T-cell (primary cell): ENCODE results near the gene KRT15. TPM values are rescaled to one million over a fixed set of nuclear protein-coding genes. Genes with fewer than 3 reads are reported as not detected.
A peak's percentile ranks its signal among the peaks of the same experiment; 100 is the strongest.

Source experiments
- ATAC-seq, 4 experiments: fragments of 200-7000 bp in 3 of 4; fragments of 150-1000 bp in 1 of 4; cut with Tn5 transposase; replicated peaks in 1 of 4; 1 replicate in 3 of 4; 2 replicates in 1 of 4; pipeline ENCODE4 v1.10.0; 2021; ENCODE audit warnings: moderate library complexity in 3 of 4, mild to moderate bottlenecking in 2 of 4, moderate number of reproducible peaks in 1 of 4
- CTCF ChIA-PET, 2 donors: fragments of 300-600 bp; sonication (Branson Sonifier 250); formaldehyde crosslinking; loops; one replicate each; lab custom pipeline; 2022; ENCODE audit warnings: antibody characterized with exemption in 2 of 2; lab: Charles Lee
- POLR2A ChIA-PET, 2 donors: fragments of 300-600 bp; sonication (Branson Sonifier 250); formaldehyde crosslinking; loops; one replicate each; lab custom pipeline; 2022; ENCODE audit warnings: antibody characterized with exemption in 2 of 2; lab: Charles Lee
- DNase-seq, 35 experiments: peaks; one replicate each; pipeline versions ENCODE4 v3.0.0 to v3.0.0-alpha.2; 2013 to 2023
- H3K27ac ChIP-seq: one replicate; pipeline ENCODE4 v1.5.1; 2013; ENCODE audit warnings: low read length
- H3K27me3 ChIP-seq, 2 experiments: replicated peaks in 1 of 2; 1 replicate in 1 of 2; 2 replicates in 1 of 2; pipeline versions ENCODE4 v1.6.1 to v1.7.0; 2013; ENCODE audit warnings: low read length in 1 of 2, mixed read lengths in 1 of 2; ENCODE audit not compliant: control insufficient read depth in 2 of 2, insufficient read depth in 2 of 2; ENCODE audit errors: extremely low read depth in 1 of 2
- H3K36me3 ChIP-seq, 2 donors: 1 replicate in 1 of 2; 2 replicates in 1 of 2; pipeline versions ENCODE4 v1.6.1 to v1.7.0; 2013; ENCODE audit warnings: low read length in 1 of 2; ENCODE audit not compliant: control insufficient read depth in 2 of 2, insufficient read depth in 1 of 2; ENCODE audit errors: extremely low read depth in 1 of 2
- H3K4me1 ChIP-seq, 2 experiments: 1 replicate in 1 of 2; 2 replicates in 1 of 2; pipeline versions ENCODE4 v1.6.1 to v1.7.0; 2013; ENCODE audit warnings: low read length in 2 of 2, mixed read lengths in 1 of 2; ENCODE audit not compliant: insufficient read depth in 2 of 2, control insufficient read depth in 1 of 2; ENCODE audit errors: extremely low read depth in 1 of 2
- H3K4me3 ChIP-seq, 2 donors: 1 replicate in 1 of 2; 2 replicates in 1 of 2; pipeline versions ENCODE4 v1.5.1 to v1.7.0; 2013; ENCODE audit warnings: mild to moderate bottlenecking in 2 of 2, low read length in 1 of 2, moderate library complexity in 1 of 2; ENCODE audit not compliant: control insufficient read depth in 1 of 2; ENCODE audit errors: extremely low read depth in 1 of 2
- H3K9me3 ChIP-seq: 2 replicates; pipeline ENCODE4 v1.7.0; 2013
- H3K27ac Mint-ChIP-seq, 2 donors: one replicate each; pipeline ENCODE4 v1.8.0; 2020 to 2021; ENCODE audit warnings: mild to moderate bottlenecking in 2 of 2, mixed read lengths in 2 of 2
- H3K27me3 Mint-ChIP-seq, 2 donors: one replicate each; pipeline ENCODE4 v1.8.0; 2021 to 2022; ENCODE audit warnings: mixed read lengths in 2 of 2
- H3K36me3 Mint-ChIP-seq: one replicate; pipeline ENCODE4 v1.8.0; 2021; ENCODE audit warnings: mixed read lengths
- H3K4me1 Mint-ChIP-seq, 3 donors: one replicate each; pipeline ENCODE4 v1.8.0; 2020 to 2022; ENCODE audit warnings: mixed read lengths in 3 of 3, mild to moderate bottlenecking in 1 of 3
- H3K4me3 Mint-ChIP-seq, 3 donors: one replicate each; pipeline ENCODE4 v1.8.0; 2020 to 2022; ENCODE audit warnings: mild to moderate bottlenecking in 3 of 3, mixed read lengths in 3 of 3, moderate library complexity in 3 of 3
- H3K9me3 Mint-ChIP-seq, 3 donors: one replicate each; pipeline ENCODE4 v1.8.0; 2020 to 2022; ENCODE audit warnings: mixed read lengths in 3 of 3
- WGBS: methylation state at CpG from one replicate; pipeline ENCODE4 v1.1.5; 2013; ENCODE audit warnings: missing lambda C conversion rate; ENCODE audit not compliant: insufficient coverage; 5-methylcytosine and 5-hydroxymethylcytosine counted together
- total RNA-seq, 35 experiments: library from RNA in 6 of 35; stranded (reverse) in 6 of 35; fragments of 120-200 nt in 1 of 35; gene quantifications; one replicate each; pipeline versions ENCODE4 v1.2.1 to v1.2.4 and lab custom pipeline; 2013 to 2026

Gene KRT15
- total RNA-seq, 5 donors from 2014 or later (not counting 1 experiment from before 2014, with no cell fraction given) = 0.18 to 0.63 TPM; not detected in 3

- CTCF ChIA-PET = no interaction called here
- POLR2A ChIA-PET = no interaction called here
- H3K27ac Mint-ChIP-seq = no peak overlapping the region
- peaks cover 4 to 5% of the 10 kb centered on the region in 2 donors for H3K27me3 Mint-ChIP-seq
- H3K36me3 Mint-ChIP-seq = no peaks in the 10 kb centered on the region
- ATAC-seq (no peak), DNase-seq (no peak)
- Histone ChIP-seq H3K4me3 (no peak overlapping the region), H3K27me3 (peaks cover 0 to 53% of the 10 kb centered on the region in 2 experiments), H3K4me1 (no peaks in the 10 kb centered on the region), H3K9me3 (no peaks in the 10 kb centered on the region), H3K36me3 (no peaks in the 10 kb centered on the region), H3K27ac (no peak overlapping the region)
- H3K4me3 Mint-ChIP-seq = no peak overlapping the region
- 63% methylated on average over 9 of the region's 11 CpGs for WGBS
- H3K4me1 Mint-ChIP-seq = no peaks in the 10 kb centered on the region
- H3K9me3 Mint-ChIP-seq = no peaks in the 10 kb centered on the region
Observed at GRCh38 chr17:41519501-41520224, 973 bp upstream of the KRT15 start.

- peaks cover 0 to 42% of the 10 kb centered on the region in 2 experiments for H3K27me3 ChIP-seq
- no peaks in the 10 kb centered on the region for H3K36me3 Mint-ChIP-seq
- H3K4me3 Mint-ChIP-seq = no peak overlapping the region
- no peaks in the 10 kb centered on the region for H3K9me3 Mint-ChIP-seq
- H3K27ac Mint-ChIP-seq = no peak overlapping the region
- no peaks in the 10 kb centered on the region for H3K9me3 ChIP-seq
- DNase-seq (no peak), ATAC-seq (no peak)
- H3K4me3 ChIP-seq = no peak overlapping the region
- ChIA-PET CTCF (no interaction called here), POLR2A (no interaction called here)
- H3K27ac ChIP-seq = no peak overlapping the region
- 78% methylated on average over 2 of the region's 3 CpGs for WGBS
- no peaks in the 10 kb centered on the region for H3K36me3 ChIP-seq
- no peaks in the 10 kb centered on the region for H3K4me1 Mint-ChIP-seq
- no peaks in the 10 kb centered on the region for H3K4me1 ChIP-seq
- H3K27me3 Mint-ChIP-seq = peaks cover 4 to 5% of the 10 kb centered on the region in 2 donors
Observed at GRCh38 chr17:41518031-41518430, 659 bp downstream of the KRT15 start.

- Histone ChIP-seq H3K27me3 (peaks cover 0 to 33% of the 10 kb centered on the region in 2 experiments), H3K4me1 (no peaks in the 10 kb centered on the region), H3K27ac (no peak overlapping the region), H3K4me3 (no peak overlapping the region), H3K36me3 (no peaks in the 10 kb centered on the region), H3K9me3 (no peaks in the 10 kb centered on the region)
- ATAC-seq (no peak), DNase-seq (no peak)
- 93% methylated on average over 12 of the region's 14 CpGs for WGBS
- H3K36me3 Mint-ChIP-seq = no peaks in the 10 kb centered on the region
- H3K27me3 Mint-ChIP-seq = peaks cover 4 to 8% of the 10 kb centered on the region in 2 donors
- H3K4me3 Mint-ChIP-seq = no peak overlapping the region
- H3K27ac Mint-ChIP-seq = no peak overlapping the region
- ChIA-PET POLR2A (no interaction called here), CTCF (no interaction called here)
- no peaks in the 10 kb centered on the region for H3K9me3 Mint-ChIP-seq
- no peaks in the 10 kb centered on the region for H3K4me1 Mint-ChIP-seq
Observed at GRCh38 chr17:41516830-41517283, 1.8 kb downstream of the KRT15 start.

GRCh38 chr17:41516147-41516829 is 2.4 kb downstream of the KRT15 start:
- peaks cover 2 to 8% of the 10 kb centered on the region in 2 donors for H3K27me3 Mint-ChIP-seq
- DNase-seq (no peak), ATAC-seq (no peak)
- Histone ChIP-seq H3K9me3 (no peaks in the 10 kb centered on the region), H3K4me1 (no peaks in the 10 kb centered on the region), H3K36me3 (no peaks in the 10 kb centered on the region), H3K27ac (no peak overlapping the region), H3K4me3 (no peak overlapping the region), H3K27me3 (peaks cover 0 to 35% of the 10 kb centered on the region in 2 experiments)
- H3K4me1 Mint-ChIP-seq = no peaks in the 10 kb centered on the region
- no peak overlapping the region for H3K27ac Mint-ChIP-seq
- WGBS = 76% methylated on average over 11 of the region's 14 CpGs
- no peak overlapping the region for H3K4me3 Mint-ChIP-seq
- ChIA-PET CTCF (no interaction called here), POLR2A (no interaction called here)
- H3K36me3 Mint-ChIP-seq = no peaks in the 10 kb centered on the region
- no peaks in the 10 kb centered on the region for H3K9me3 Mint-ChIP-seq

- no peak for ATAC-seq
- ChIA-PET CTCF (no interaction called here), POLR2A (no interaction called here)
- Histone ChIP-seq H3K27ac (no peak overlapping the region), H3K4me3 (no peak overlapping the region), H3K36me3 (no peaks in the 10 kb centered on the region), H3K9me3 (no peaks in the 10 kb centered on the region), H3K4me1 (no peaks in the 10 kb centered on the region), H3K27me3 (peaks cover 0 to 20% of the 10 kb centered on the region in 2 experiments)
- H3K9me3 Mint-ChIP-seq = no peaks in the 10 kb centered on the region
- no peaks in the 10 kb centered on the region for H3K36me3 Mint-ChIP-seq
- H3K4me3 Mint-ChIP-seq = no peak overlapping the region
- H3K27me3 Mint-ChIP-seq = peaks cover 2 to 8% of the 10 kb centered on the region in 2 donors
- WGBS = no CpG with 5 or more reads among the region's 5 CpGs
- no peak overlapping the region for H3K27ac Mint-ChIP-seq
- DNase-seq = no peak
- no peaks in the 10 kb centered on the region for H3K4me1 Mint-ChIP-seq
Observed at GRCh38 chr17:41513168-41513547, 5.5 kb downstream of the KRT15 start.

- H3K4me1 Mint-ChIP-seq = no peaks in the 10 kb centered on the region
- peak overlapping the region in 1 of 2 donors; percentile 28 for H3K27ac Mint-ChIP-seq
- Histone ChIP-seq H3K4me3 (no peak overlapping the region), H3K9me3 (no peaks in the 10 kb centered on the region), H3K27me3 (peaks cover 0 to 18% of the 10 kb centered on the region in 2 experiments), H3K27ac (no peak overlapping the region), H3K4me1 (no peaks in the 10 kb centered on the region), H3K36me3 (no peaks in the 10 kb centered on the region)
- peaks cover 2 to 8% of the 10 kb centered on the region in 2 donors for H3K27me3 Mint-ChIP-seq
- ATAC-seq (no peak), DNase-seq (no peak)
- ChIA-PET POLR2A (no interaction called here), CTCF (no interaction called here)
- H3K36me3 Mint-ChIP-seq = no peaks in the 10 kb centered on the region
- 17% methylated on average over 6 of the region's 7 CpGs for WGBS
- no peaks in the 10 kb centered on the region for H3K9me3 Mint-ChIP-seq
- H3K4me3 Mint-ChIP-seq = no peak overlapping the region
Observed at GRCh38 chr17:41512546-41513167, 6.0 kb downstream of the KRT15 start.
